ENCODE measurements around the gene OR52B2.
A peak's percentile ranks its signal among the peaks of the same experiment; 100 is the strongest.

Gene OR52B2

GRCh38 chr11:6196396-6196795, 26.3 kb upstream of the OR52B2 start:
- no peaks in the 10 kb centered on the region for H3K27me3 ChIP-seq (ENCODE audit: insufficient read depth, low read length, poor library complexity)
- ATAC-seq (ENCODE audit: insufficient read depth, low read depth) = 0 out of 3 replicates have a peak, but pooled peaks have one; percentile 22
- no peaks in the 10 kb centered on the region for H3K79me2 ChIP-seq (ENCODE audit: insufficient read depth, low read length)
- H4K20me1 ChIP-seq (ENCODE audit: insufficient read depth, low read length) = no peaks in the 10 kb centered on the region
- no peaks in the 10 kb centered on the region for H3K4me1 ChIP-seq (ENCODE audit: insufficient read depth, low read length)
- no peaks in the 10 kb centered on the region for H3K36me3 ChIP-seq (ENCODE audit: insufficient read depth, low read length)
- H3K9ac ChIP-seq (ENCODE audit: low read depth, low read length) = no peak overlapping the region
- H3K9me3 ChIP-seq (ENCODE audit: insufficient read depth, low read length, severe bottlenecking) = no peaks in the 10 kb centered on the region
- H2AFZ ChIP-seq (ENCODE audit: low read depth, low read length) = no peak overlapping the region
- no peak overlapping the region for H3K27ac ChIP-seq (ENCODE audit: low read length)
- no peak for TF ChIP-seq EZH2 (IDR thresholded peaks at IDR 0.05; ENCODE audit: borderline replicate concordance, low read depth, low read length, severe bottlenecking)
- TF ChIP-seq CTCF (IDR thresholded peaks at IDR 0.05; ENCODE audit: borderline replicate concordance, extremely low read depth, low read length, poor library complexity, severe bottlenecking) = no peak
- DNase-seq = no peak
- no peak overlapping the region for H3K4me3 ChIP-seq (ENCODE audit: low read depth in 1 of 2, low read length in 2 of 2)
- H3K4me2 ChIP-seq (ENCODE audit: insufficient read depth, low read length) = no peak overlapping the region

- Histone ChIP-seq H4K20me1 (ENCODE audit: insufficient read depth, low read length) (no peaks in the 10 kb centered on the region), H3K9me3 (ENCODE audit: insufficient read depth, low read length, severe bottlenecking) (no peaks in the 10 kb centered on the region), H3K27ac (ENCODE audit: low read length) (no peak overlapping the region), H3K4me2 (ENCODE audit: insufficient read depth, low read length) (no peak overlapping the region), H3K36me3 (ENCODE audit: insufficient read depth, low read length) (no peaks in the 10 kb centered on the region), H3K4me1 (ENCODE audit: insufficient read depth, low read length) (no peaks in the 10 kb centered on the region), H2AFZ (ENCODE audit: low read depth, low read length) (no peak overlapping the region), H3K9ac (ENCODE audit: low read depth, low read length) (no peak overlapping the region), H3K79me2 (ENCODE audit: insufficient read depth, low read length) (no peaks in the 10 kb centered on the region), H3K27me3 (ENCODE audit: insufficient read depth, low read length, poor library complexity) (no peaks in the 10 kb centered on the region), H3K4me3 (ENCODE audit: low read depth in 1 of 2, low read length in 2 of 2) (no peak overlapping the region)
- TF ChIP-seq CTCF (IDR thresholded peaks at IDR 0.05; ENCODE audit: borderline replicate concordance, extremely low read depth, low read length, poor library complexity, severe bottlenecking) (no peak), EZH2 (IDR thresholded peaks at IDR 0.05; ENCODE audit: borderline replicate concordance, low read depth, low read length, severe bottlenecking) (no peak)
- DNase-seq (no peak), ATAC-seq (ENCODE audit: insufficient read depth, low read depth) (no peak)
Measured at GRCh38 chr11:6194065-6194581, 24.0 kb upstream of the OR52B2 start.

- ATAC-seq (ENCODE audit: insufficient read depth, low read depth) (no peak), DNase-seq (no peak)
- H3K9ac ChIP-seq (ENCODE audit: low read depth, low read length) = no peak overlapping the region
- no peaks in the 10 kb centered on the region for H3K36me3 ChIP-seq (ENCODE audit: insufficient read depth, low read length)
- no peak overlapping the region for H3K4me3 ChIP-seq (ENCODE audit: low read depth in 1 of 2, low read length in 2 of 2)
- H4K20me1 ChIP-seq (ENCODE audit: insufficient read depth, low read length) = no peaks in the 10 kb centered on the region
- no peak overlapping the region for H3K4me2 ChIP-seq (ENCODE audit: insufficient read depth, low read length)
- no peak overlapping the region for H2AFZ ChIP-seq (ENCODE audit: low read depth, low read length)
- H3K27ac ChIP-seq (ENCODE audit: low read length) = no peak overlapping the region
- H3K9me3 ChIP-seq (ENCODE audit: insufficient read depth, low read length, severe bottlenecking) = no peaks in the 10 kb centered on the region
- TF ChIP-seq EZH2 (IDR thresholded peaks at IDR 0.05; ENCODE audit: borderline replicate concordance, low read depth, low read length, severe bottlenecking) (no peak), CTCF (IDR thresholded peaks at IDR 0.05; ENCODE audit: borderline replicate concordance, extremely low read depth, low read length, poor library complexity, severe bottlenecking) (no peak)
- H3K79me2 ChIP-seq (ENCODE audit: insufficient read depth, low read length) = no peaks in the 10 kb centered on the region
- H3K4me1 ChIP-seq (ENCODE audit: insufficient read depth, low read length) = no peaks in the 10 kb centered on the region
- H3K27me3 ChIP-seq (ENCODE audit: insufficient read depth, low read length, poor library complexity) = no peaks in the 10 kb centered on the region
Measured at GRCh38 chr11:6191742-6192141, 21.6 kb upstream of the OR52B2 start.

GRCh38 chr11:6175440-6175839, 5.3 kb upstream of the OR52B2 start:
- Histone ChIP-seq H2AFZ (ENCODE audit: low read depth, low read length) (no peak overlapping the region), H3K9ac (ENCODE audit: low read depth, low read length) (no peak overlapping the region), H3K4me3 (ENCODE audit: low read depth in 1 of 2, low read length in 2 of 2) (no peak overlapping the region), H3K27me3 (ENCODE audit: insufficient read depth, low read length, poor library complexity) (peaks cover 7% of the 10 kb centered on the region), H3K9me3 (ENCODE audit: insufficient read depth, low read length, severe bottlenecking) (no peaks in the 10 kb centered on the region), H3K27ac (ENCODE audit: low read length) (no peak overlapping the region), H3K4me1 (ENCODE audit: insufficient read depth, low read length) (no peaks in the 10 kb centered on the region), H3K4me2 (ENCODE audit: insufficient read depth, low read length) (no peak overlapping the region), H4K20me1 (ENCODE audit: insufficient read depth, low read length) (no peaks in the 10 kb centered on the region), H3K36me3 (ENCODE audit: insufficient read depth, low read length) (no peaks in the 10 kb centered on the region), H3K79me2 (ENCODE audit: insufficient read depth, low read length) (no peaks in the 10 kb centered on the region)
- TF ChIP-seq CTCF (IDR thresholded peaks at IDR 0.05; ENCODE audit: borderline replicate concordance, extremely low read depth, low read length, poor library complexity, severe bottlenecking) (no peak), EZH2 (IDR thresholded peaks at IDR 0.05; ENCODE audit: borderline replicate concordance, low read depth, low read length, severe bottlenecking) (no peak)
- no peak for ATAC-seq (ENCODE audit: insufficient read depth, low read depth)
- DNase-seq = no peak

Measured in DND-41 (cell line).